H9 (cell line): ENCODE results near the gene CD81. TPM values are rescaled to one million over a fixed set of nuclear protein-coding genes. Genes with fewer than 3 reads are reported as not detected.

Experiments
- DNase-seq: peaks from one replicate; pipeline ENCODE4 v3.0.0-alpha.2; 2017
- H2AFZ ChIP-seq: one replicate; pipeline ENCODE4 v1.6.1; 2013; ENCODE audit warnings: mild to moderate bottlenecking, low read length, control low read depth, moderate library complexity
- H2AK5ac ChIP-seq: 2 replicates; pipeline ENCODE4 v1.6.1; 2013; ENCODE audit warnings: low read length, control low read depth, mixed read lengths; ENCODE audit not compliant: insufficient read length
- H2BK120ac ChIP-seq: one replicate; pipeline ENCODE4 v1.6.1; 2013; ENCODE audit warnings: low read depth, mild to moderate bottlenecking, low read length, control low read depth, inconsistent platforms; ENCODE audit not compliant: poor library complexity, severe bottlenecking
- H2BK12ac ChIP-seq: 2 replicates; pipeline ENCODE4 v1.6.1; 2013; ENCODE audit warnings: low read length, control low read depth, mixed read lengths, low read depth; ENCODE audit not compliant: insufficient read length
- H2BK15ac ChIP-seq: 2 replicates; pipeline ENCODE4 v1.6.1; 2013; ENCODE audit warnings: low read depth, low read length, control low read depth
- H2BK20ac ChIP-seq: one replicate; pipeline ENCODE4 v1.6.1; 2013; ENCODE audit warnings: low read depth, mild to moderate bottlenecking, low read length, control low read depth, inconsistent platforms; ENCODE audit not compliant: poor library complexity, severe bottlenecking
- H2BK5ac ChIP-seq: 2 replicates; pipeline ENCODE4 v1.6.1; 2013; ENCODE audit warnings: low read length, control low read depth, mixed read lengths; ENCODE audit not compliant: insufficient read length
- H3K14ac ChIP-seq: 2 replicates; pipeline ENCODE4 v1.6.1; 2013; ENCODE audit warnings: low read length, control low read depth; ENCODE audit not compliant: insufficient read depth
- H3K18ac ChIP-seq: 2 replicates; pipeline ENCODE4 v1.6.1; 2013; ENCODE audit warnings: low read depth, mild to moderate bottlenecking, mixed read lengths, low read length, control low read depth; ENCODE audit not compliant: insufficient read length
- H3K23ac ChIP-seq: 2 replicates; pipeline ENCODE4 v1.6.1; 2013; ENCODE audit warnings: low read length, control low read depth, mixed read lengths, low read depth; ENCODE audit not compliant: insufficient read length
- H3K23me2 ChIP-seq: 2 replicates; pipeline ENCODE4 v1.6.1; 2013; ENCODE audit warnings: low read depth, mild to moderate bottlenecking, mixed read lengths, low read length, control low read depth; ENCODE audit not compliant: insufficient read length, poor library complexity, severe bottlenecking
- H3K27ac ChIP-seq: 2 replicates; pipeline ENCODE4 v1.5.1; 2013; ENCODE audit warnings: low read length, control low read depth, mixed read lengths, low read depth; ENCODE audit not compliant: insufficient read length
- H3K27me3 ChIP-seq: 2 replicates; pipeline ENCODE4 v1.6.1; 2013; ENCODE audit warnings: low read length, control low read depth, inconsistent platforms; ENCODE audit not compliant: insufficient read depth
- H3K4ac ChIP-seq: 2 replicates; pipeline ENCODE4 v1.6.1; 2013; ENCODE audit warnings: low read depth, mild to moderate bottlenecking, control low read depth, inconsistent platforms, low read length, moderate library complexity
- H3K4me1 ChIP-seq: 2 replicates; pipeline ENCODE4 v1.6.1; 2013; ENCODE audit warnings: low read length, control low read depth, inconsistent platforms; ENCODE audit not compliant: insufficient read depth
- H3K4me2 ChIP-seq: 2 replicates; pipeline ENCODE4 v1.6.1; 2013; ENCODE audit warnings: low read length, control low read depth, mixed read lengths; ENCODE audit not compliant: insufficient read length, insufficient read depth
- H3K56ac ChIP-seq: 2 replicates; pipeline ENCODE4 v1.6.1; 2013; ENCODE audit warnings: low read depth, mild to moderate bottlenecking, mixed read lengths, low read length, control low read depth; ENCODE audit not compliant: insufficient read length
- H3K79me1 ChIP-seq: 2 replicates; pipeline ENCODE4 v1.6.1; 2013; ENCODE audit warnings: low read depth, mild to moderate bottlenecking, moderate library complexity, low read length, control low read depth, inconsistent platforms; ENCODE audit not compliant: insufficient read depth, poor library complexity, severe bottlenecking
- H3K79me2 ChIP-seq: 2 replicates; pipeline ENCODE4 v1.6.1; 2013; ENCODE audit warnings: low read length, control low read depth, inconsistent platforms; ENCODE audit not compliant: insufficient read depth
- H3K9ac ChIP-seq: 2 replicates; pipeline ENCODE4 v1.6.1; 2013; ENCODE audit warnings: low read length, control low read depth, mixed read lengths; ENCODE audit not compliant: insufficient read length; ENCODE audit errors: extremely low read depth
- H3K9me3 ChIP-seq: one replicate; pipeline ENCODE4 v1.6.1; 2013; ENCODE audit warnings: low read depth, low read length, inconsistent platforms; ENCODE audit not compliant: control insufficient read depth
- H3T11ph ChIP-seq: one replicate; pipeline ENCODE4 v1.6.1; 2013; ENCODE audit warnings: mild to moderate bottlenecking, low read length, control low read depth, inconsistent platforms
- H4K20me1 ChIP-seq: one replicate; pipeline ENCODE4 v1.6.1; 2013; ENCODE audit not compliant: control insufficient read depth, insufficient read length, insufficient read depth
- H4K5ac ChIP-seq: 2 replicates; pipeline ENCODE4 v1.6.1; 2013; ENCODE audit warnings: low read depth, mild to moderate bottlenecking, mixed read lengths, low read length, control low read depth; ENCODE audit not compliant: insufficient read length
- H4K8ac ChIP-seq: replicated peaks from 2 replicates; pipeline ENCODE4 v1.6.1; 2013; ENCODE audit warnings: low read length, control low read depth, mixed read lengths, low read depth; ENCODE audit not compliant: insufficient read length
- H4K91ac ChIP-seq: 2 replicates; pipeline ENCODE4 v1.6.1; 2013; ENCODE audit warnings: low read depth, mild to moderate bottlenecking, moderate library complexity, mixed read lengths, low read length, control low read depth; ENCODE audit not compliant: insufficient read length
- H3K27ac Mint-ChIP-seq, 3 experiments: 2 replicates in 2 of 3; 3 replicates in 1 of 3; pipeline ENCODE4 v1.8.0; 2020 to 2021; ENCODE audit warnings: mixed read lengths in 3 of 3, mild to moderate bottlenecking in 1 of 3, moderate library complexity in 1 of 3
- H3K27me3 Mint-ChIP-seq: 2 replicates; pipeline ENCODE4 v1.8.0; 2021; ENCODE audit warnings: low read depth, mild to moderate bottlenecking, moderate library complexity, mixed read lengths
- H3K36me3 Mint-ChIP-seq, 3 experiments: 2 replicates in 2 of 3; 3 replicates in 1 of 3; pipeline ENCODE4 v1.8.0; 2020 to 2021; ENCODE audit warnings: low read depth in 3 of 3, mixed read lengths in 3 of 3; ENCODE audit not compliant: insufficient read depth in 1 of 3
- H3K4me1 Mint-ChIP-seq, 2 experiments: 2 replicates each; pipeline ENCODE4 v1.8.0; 2020; ENCODE audit warnings: mixed read lengths in 2 of 2
- H3K4me3 Mint-ChIP-seq, 2 experiments: 2 replicates in 1 of 2; 3 replicates in 1 of 2; pipeline ENCODE4 v1.8.0; 2020 to 2021; ENCODE audit warnings: mild to moderate bottlenecking in 2 of 2, mixed read lengths in 2 of 2, moderate library complexity in 1 of 2
- H3K9me3 Mint-ChIP-seq, 2 experiments: 2 replicates in 1 of 2; 3 replicates in 1 of 2; pipeline ENCODE4 v1.8.0; 2020; ENCODE audit warnings: mild to moderate bottlenecking in 2 of 2, mixed read lengths in 2 of 2, moderate library complexity in 1 of 2
- WGBS: extraction: QIAGEN DNeasy Blood & Tissue Kit; methylation state at CpG from one replicate; pipeline ENCODE4 v1.1.7; 2013; ENCODE audit warnings: missing lambda C conversion rate, low lambda C conversion rate, mixed read lengths; ENCODE audit not compliant: insufficient read length; ENCODE audit errors: extremely low coverage; 5-methylcytosine and 5-hydroxymethylcytosine counted together
- total RNA-seq: library from RNA; stranded (reverse); gene quantifications from 2 replicates; pipeline ENCODE4 v1.2.1, GENCODE V29; 2021
- TF ChIP-seq, protein P1 (sequence below): fragments of 200-600 bp; sonication (generic); conservative IDR thresholded peaks from 3 replicates; pipeline ENCODE4 v1.8.0; 2021; ENCODE audit warnings: antibody characterized with exemption, mild to moderate bottlenecking

The CD81 gene
- total RNA-seq, 1 experiment from 2014 or later = 246 TPM

DNA sequence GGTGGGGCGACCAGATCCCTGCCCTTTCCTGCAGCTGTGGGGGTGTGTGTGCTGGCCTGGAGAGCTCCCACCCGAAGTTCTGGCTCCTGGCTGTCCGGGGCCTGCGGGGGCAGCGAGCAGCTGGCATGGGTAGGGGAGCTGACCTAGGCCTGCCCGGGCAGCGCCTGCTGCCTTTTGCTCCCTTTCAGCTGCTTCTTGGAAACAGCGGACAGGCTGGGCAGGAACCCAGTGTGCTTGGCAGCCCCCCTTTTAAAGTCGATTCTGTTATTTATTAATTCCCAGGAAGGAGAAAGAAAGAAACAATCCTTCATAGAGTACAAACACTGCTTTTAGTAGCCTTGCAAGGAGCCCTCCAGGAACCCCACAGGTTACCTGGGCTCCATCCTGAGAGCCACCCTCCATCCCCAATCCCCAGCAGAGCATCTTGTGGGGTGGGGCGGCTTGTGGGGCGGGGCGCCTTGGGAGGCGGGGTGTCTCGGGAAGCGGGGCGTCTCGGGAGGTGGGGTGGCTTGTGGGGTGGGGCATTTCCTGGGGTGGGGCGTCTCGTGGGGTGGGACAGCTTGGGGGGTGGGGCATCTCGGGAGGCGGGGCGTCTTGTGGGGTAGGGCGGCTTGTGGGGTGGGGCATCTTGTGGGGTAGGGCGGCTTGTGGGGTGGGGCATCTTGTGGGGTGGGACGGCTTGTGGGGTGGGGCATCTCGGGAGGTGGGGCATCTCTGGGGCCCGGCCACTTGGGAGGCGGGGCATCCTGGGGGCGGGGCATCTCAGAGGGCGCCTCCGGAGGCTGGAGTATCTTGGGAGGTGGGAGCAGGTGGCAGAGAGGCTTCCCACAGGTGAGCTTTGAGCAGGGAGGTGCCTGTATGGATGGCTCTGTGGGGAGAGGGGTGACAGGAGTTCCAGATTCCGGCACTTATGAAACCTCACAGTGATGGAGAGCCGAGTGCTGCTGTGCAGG is 7.0 kb downstream of the CD81 start:
- Histone ChIP-seq H3K14ac (no peak overlapping the region), H2BK120ac (no peak overlapping the region), H3K23me2 (no peaks in the 10 kb centered on the region), H3K27me3 (no peaks in the 10 kb centered on the region), H3K4ac (no peak overlapping the region), H3K79me1 (peaks cover 8% of the 10 kb centered on the region), H2AFZ (no peak overlapping the region), H3K4me2 (no peak overlapping the region), H2BK15ac (no peak overlapping the region), H3K56ac (no peak overlapping the region), H3K9ac (no peak overlapping the region), H2AK5ac (no peak overlapping the region), H3K4me1 (no peaks in the 10 kb centered on the region; the same call in 1 of the 2 replicates), H3T11ph (no peak overlapping the region), H3K27ac (no peak overlapping the region), H3K18ac (no peak overlapping the region), H4K5ac (no peak overlapping the region), H3K79me2 (peaks cover 46% of the 10 kb centered on the region; the same call in 1 of the 2 replicates), H4K91ac (no peak overlapping the region), H2BK20ac (no peak overlapping the region), H2BK5ac (no peak overlapping the region), H2BK12ac (no peak overlapping the region), H3K23ac (no peak overlapping the region), H3K9me3 (no peaks in the 10 kb centered on the region), H4K8ac (no peak overlapping the region), H4K20me1 (peaks cover 5% of the 10 kb centered on the region)
- DNase-seq = peak; percentile 60
- Mint-ChIP-seq H3K9me3 (no peaks in the 10 kb centered on the region), H3K27ac (0 out of 7 replicates have a peak overlapping the region, but pooled peaks of 1 of the 3 experiments have one; percentile 60), H3K27me3 (no peaks in the 10 kb centered on the region), H3K36me3 (peaks cover 4 to 11% (median 8%) of the 10 kb centered on the region in 3 experiments; a peak in 6 of 7 replicates), H3K4me3 (no peak overlapping the region), H3K4me1 (peaks cover 7 to 19% of the 10 kb centered on the region in 2 experiments; a peak in 3 of 4 replicates)
- TF ChIP-seq, protein P1, sequence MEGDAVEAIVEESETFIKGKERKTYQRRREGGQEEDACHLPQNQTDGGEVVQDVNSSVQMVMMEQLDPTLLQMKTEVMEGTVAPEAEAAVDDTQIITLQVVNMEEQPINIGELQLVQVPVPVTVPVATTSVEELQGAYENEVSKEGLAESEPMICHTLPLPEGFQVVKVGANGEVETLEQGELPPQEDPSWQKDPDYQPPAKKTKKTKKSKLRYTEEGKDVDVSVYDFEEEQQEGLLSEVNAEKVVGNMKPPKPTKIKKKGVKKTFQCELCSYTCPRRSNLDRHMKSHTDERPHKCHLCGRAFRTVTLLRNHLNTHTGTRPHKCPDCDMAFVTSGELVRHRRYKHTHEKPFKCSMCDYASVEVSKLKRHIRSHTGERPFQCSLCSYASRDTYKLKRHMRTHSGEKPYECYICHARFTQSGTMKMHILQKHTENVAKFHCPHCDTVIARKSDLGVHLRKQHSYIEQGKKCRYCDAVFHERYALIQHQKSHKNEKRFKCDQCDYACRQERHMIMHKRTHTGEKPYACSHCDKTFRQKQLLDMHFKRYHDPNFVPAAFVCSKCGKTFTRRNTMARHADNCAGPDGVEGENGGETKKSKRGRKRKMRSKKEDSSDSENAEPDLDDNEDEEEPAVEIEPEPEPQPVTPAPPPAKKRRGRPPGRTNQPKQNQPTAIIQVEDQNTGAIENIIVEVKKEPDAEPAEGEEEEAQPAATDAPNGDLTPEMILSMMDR = no peak
- WGBS = no CpG with 5 or more reads among the region's 33 CpGs
